Ishikawa (cell line): Measurements from ENCODE around the gene NRCAM.
A peak's percentile ranks its signal among the peaks of the same experiment; 100 is the strongest.

ENCODE experiments used
- CEBPB ChIP-seq: IDR thresholded peaks from 2 replicates; pipeline ENCODE4 v1.6.1; 2012
- CREB1 ChIP-seq: IDR thresholded peaks from 2 replicates; pipeline ENCODE4 v1.6.1; 2012; ENCODE audit warnings: low read depth
- EGR1 ChIP-seq: IDR thresholded peaks from 2 replicates; pipeline ENCODE4 v1.6.1; 2012
- EP300 ChIP-seq: IDR thresholded peaks from 2 replicates; pipeline ENCODE4 v1.6.1; 2012; ENCODE audit warnings: borderline replicate concordance
- FOXM1 ChIP-seq: IDR thresholded peaks from 2 replicates; pipeline ENCODE4 v1.6.1; 2012; ENCODE audit warnings: low read depth, borderline replicate concordance
- MAX ChIP-seq: IDR thresholded peaks from 2 replicates; pipeline ENCODE4 v1.6.1; 2012
- NFIC ChIP-seq: IDR thresholded peaks from 2 replicates; pipeline ENCODE4 v1.6.1; 2012
- RAD21 ChIP-seq: IDR thresholded peaks from 2 replicates; pipeline ENCODE4 v1.6.1; 2012; ENCODE audit warnings: low read depth
- REST ChIP-seq: IDR thresholded peaks from 2 replicates; pipeline ENCODE4 v1.6.1; 2012; ENCODE audit warnings: low read depth, mild to moderate bottlenecking
- TAF1 ChIP-seq: IDR thresholded peaks from 2 replicates; pipeline ENCODE4 v1.6.1; 2012; ENCODE audit warnings: low read depth, mild to moderate bottlenecking
- TCF12 ChIP-seq: IDR thresholded peaks from 2 replicates; pipeline ENCODE4 v1.6.1; 2012; ENCODE audit warnings: low read depth
- TEAD4 ChIP-seq: IDR thresholded peaks from 2 replicates; pipeline ENCODE4 v1.6.1; 2012
- USF1 ChIP-seq: IDR thresholded peaks from 2 replicates; pipeline ENCODE4 v1.6.1; 2012
- YY1 ChIP-seq: IDR thresholded peaks from 2 replicates; pipeline ENCODE4 v1.6.1; 2012; ENCODE audit warnings: low read depth
- ZBTB7A ChIP-seq: IDR thresholded peaks from 2 replicates; pipeline ENCODE4 v1.6.1; 2012; ENCODE audit warnings: low read depth

The NRCAM gene

DNA sequence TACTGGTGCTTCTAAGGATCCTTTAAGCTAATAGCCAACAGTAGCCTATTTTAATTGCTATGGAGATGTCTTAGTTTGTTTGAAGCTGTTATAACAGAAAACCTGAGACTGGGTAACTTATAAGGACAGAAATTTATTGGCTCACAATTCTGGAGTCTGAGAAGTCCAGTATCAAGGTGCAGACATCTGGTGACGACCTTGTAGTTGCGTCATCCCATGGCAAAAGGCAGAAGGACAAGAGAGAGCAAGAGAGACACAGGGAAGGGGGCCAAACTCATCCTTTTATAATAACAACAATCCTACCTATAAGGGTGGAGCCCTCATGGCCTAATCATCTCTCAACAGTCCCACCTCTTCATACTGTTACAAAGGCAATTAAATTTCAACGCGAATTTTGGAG, 39.1 kb downstream of the NRCAM start:
- TF ChIP-seq TAF1 (no peak), REST (no peak), USF1 (no peak), EP300 (no peak), MAX (no peak), ZBTB7A (no peak)

DNA sequence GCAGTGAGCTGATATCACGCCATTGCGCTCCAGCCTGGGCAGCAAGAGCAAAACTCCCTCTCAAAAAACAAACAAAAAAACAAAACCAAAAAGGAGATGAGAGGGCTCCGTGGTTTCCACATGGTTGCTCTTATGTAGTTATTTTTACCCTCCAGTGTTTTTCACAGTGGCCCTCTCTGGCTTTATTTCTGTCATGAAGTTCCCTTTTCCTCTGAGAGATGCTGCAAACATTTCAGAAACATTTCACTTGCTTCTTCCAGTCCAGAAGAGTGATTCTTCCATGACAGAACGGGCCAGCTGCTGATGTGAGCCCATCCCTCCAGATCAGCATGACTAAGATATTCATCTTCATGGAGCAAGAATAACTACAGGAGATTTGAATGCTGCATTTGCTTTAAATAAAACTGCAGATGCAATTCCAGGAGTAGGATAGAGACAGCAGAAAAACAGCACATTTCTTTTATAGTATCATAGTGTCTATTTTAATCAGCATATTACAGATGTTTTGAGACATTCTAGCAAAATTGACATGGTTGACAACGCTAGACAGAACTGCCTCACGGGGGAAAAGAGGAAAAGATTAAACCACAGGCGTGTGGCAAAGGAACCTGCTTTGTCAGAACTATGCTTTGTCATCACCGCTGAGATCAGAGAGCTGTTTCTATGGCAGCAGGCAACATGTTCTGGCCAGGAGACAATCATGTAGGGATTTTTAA, 40.3 kb downstream of the NRCAM start:
- TF ChIP-seq TCF12 (no peak), EGR1 (no peak), FOXM1 (no peak), TEAD4 (no peak), CREB1 (no peak)

- no peak for TF ChIP-seq CEBPB
- no peak for TF ChIP-seq EGR1
Measured at GRCh38 chr7:108415084-108415483, 41.2 kb downstream of the NRCAM start.

DNA sequence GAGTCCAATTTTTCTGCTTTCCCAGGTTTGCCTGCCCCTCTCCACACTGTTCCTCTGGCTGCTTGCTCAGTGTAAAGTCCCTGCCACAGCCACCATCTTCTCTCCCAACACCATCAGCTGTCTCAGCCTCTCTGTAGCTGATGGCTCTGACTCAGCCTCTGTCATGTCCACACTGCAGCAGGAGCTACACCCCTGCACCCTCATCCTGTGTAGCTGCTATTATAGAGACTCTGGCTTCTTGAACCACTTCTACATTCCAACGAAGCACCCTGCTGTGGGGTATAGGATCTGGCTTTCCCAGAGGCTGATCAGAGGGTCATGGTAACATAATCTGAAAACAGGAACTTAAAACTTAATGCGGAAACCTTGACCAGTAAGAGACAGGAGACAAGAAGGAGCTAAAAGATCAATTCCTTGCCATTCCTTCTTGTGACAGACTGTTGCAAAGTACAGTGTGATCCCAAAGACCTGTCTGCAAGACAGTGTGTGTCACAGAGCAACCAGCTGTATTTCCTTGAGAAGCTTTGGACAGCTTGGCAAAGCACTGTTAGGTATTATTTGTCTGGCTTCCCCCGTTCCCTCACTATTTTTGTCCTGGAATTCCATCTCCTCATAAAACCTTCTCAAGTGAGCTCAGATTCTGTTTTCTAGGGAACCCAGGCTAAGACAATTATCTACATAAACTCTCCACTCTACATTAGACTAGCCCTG, 42.3 kb downstream of the NRCAM start:
- peak; percentile 36; the same call in 1 of the 2 replicates for TF ChIP-seq TEAD4
- no peak for TF ChIP-seq EGR1
- TF ChIP-seq NFIC = no peak
- TF ChIP-seq YY1 = 0 out of 2 replicates have a peak, but pooled peaks have one; percentile 47

- TF ChIP-seq TAF1 = no peak
- no peak for TF ChIP-seq EP300
- no peak for TF ChIP-seq EGR1
- TF ChIP-seq NFIC = no peak
- TF ChIP-seq USF1 = no peak
- TF ChIP-seq RAD21 = no peak
- TF ChIP-seq CREB1 = no peak
- TF ChIP-seq CEBPB = no peak
- TF ChIP-seq ZBTB7A = no peak
- no peak for TF ChIP-seq MAX
- TF ChIP-seq TEAD4 = no peak
- TF ChIP-seq TCF12 = no peak
- no peak for TF ChIP-seq YY1
- no peak for TF ChIP-seq REST
- no peak for TF ChIP-seq FOXM1
Measured at GRCh38 chr7:108413337-108413736, 42.9 kb downstream of the NRCAM start.

- TF ChIP-seq MAX (no peak), ZBTB7A (no peak), CREB1 (no peak), REST (no peak), FOXM1 (no peak), EGR1 (no peak), RAD21 (no peak), TAF1 (no peak), NFIC (no peak), YY1 (no peak), TCF12 (no peak), USF1 (no peak), CEBPB (no peak), EP300 (no peak), TEAD4 (no peak)
Measured at GRCh38 chr7:108409146-108409545, 47.1 kb downstream of the NRCAM start.
